Activated CD8-positive, alpha-beta T cell treated with anti-CD3 and anti-CD28 coated beads for 36 hours (primary cell): ENCODE results near the gene NCOA1. TPM values are rescaled to one million over a fixed set of nuclear protein-coding genes. Genes with fewer than 3 reads are reported as not detected.

Experiments used
- ATAC-seq: fragments of 200-7000 bp; cut with Tn5 transposase; one replicate; pipeline ENCODE4 v1.10.0; 2021; ENCODE audit warnings: mild to moderate bottlenecking, moderate library complexity
- CTCF ChIA-PET: fragments of 350-600 bp; sonication (Branson Sonifier 250); formaldehyde crosslinking; loops from one replicate; lab custom pipeline; 2021; ENCODE audit warnings: antibody characterized with exemption; lab: Charles Lee
- POLR2A ChIA-PET: fragments of 350-600 bp; sonication (Branson Sonifier 250); formaldehyde crosslinking; loops from one replicate; lab custom pipeline; 2021; ENCODE audit warnings: antibody characterized with exemption; lab: Charles Lee
- DNase-seq: peaks from one replicate; pipeline ENCODE4 v3.0.0-alpha.2; 2020
- H3K27ac Mint-ChIP-seq: one replicate; pipeline ENCODE4 v1.8.0; 2021; ENCODE audit warnings: mild to moderate bottlenecking, mixed read lengths
- H3K27me3 Mint-ChIP-seq: one replicate; pipeline ENCODE4 v1.8.0; 2021; ENCODE audit warnings: mixed read lengths
- H3K36me3 Mint-ChIP-seq: one replicate; pipeline ENCODE4 v1.8.0; 2021; ENCODE audit warnings: low read depth, mixed read lengths
- H3K4me1 Mint-ChIP-seq: one replicate; pipeline ENCODE4 v1.8.0; 2021; ENCODE audit warnings: low read depth, mixed read lengths
- H3K4me3 Mint-ChIP-seq: one replicate; pipeline ENCODE4 v1.8.0; 2021; ENCODE audit warnings: mild to moderate bottlenecking, moderate library complexity, mixed read lengths
- H3K9me3 Mint-ChIP-seq: one replicate; pipeline ENCODE4 v1.8.0; 2021; ENCODE audit warnings: mixed read lengths
- intact Hi-C: fragments of 100-400 bp; cut with micrococcal nuclease; formaldehyde crosslinking; loops from one replicate; pipeline ENCODE4 v1.10.0; 2022
- total RNA-seq, 2 experiments: library from RNA; stranded (reverse); gene quantifications; one replicate each; pipeline ENCODE4 v1.2.3, GENCODE V29; 2021
- TF ChIP-seq, protein P1 (sequence below): fragments of 200-600 bp; IDR thresholded peaks from one replicate; pipeline ENCODE4 v1.8.0; 2022; ENCODE audit warnings: antibody characterized with exemption, mild to moderate bottlenecking

Gene NCOA1
- total RNA-seq, 2 experiments from 2014 or later: 16.8 to 17.1 TPM

DNA sequence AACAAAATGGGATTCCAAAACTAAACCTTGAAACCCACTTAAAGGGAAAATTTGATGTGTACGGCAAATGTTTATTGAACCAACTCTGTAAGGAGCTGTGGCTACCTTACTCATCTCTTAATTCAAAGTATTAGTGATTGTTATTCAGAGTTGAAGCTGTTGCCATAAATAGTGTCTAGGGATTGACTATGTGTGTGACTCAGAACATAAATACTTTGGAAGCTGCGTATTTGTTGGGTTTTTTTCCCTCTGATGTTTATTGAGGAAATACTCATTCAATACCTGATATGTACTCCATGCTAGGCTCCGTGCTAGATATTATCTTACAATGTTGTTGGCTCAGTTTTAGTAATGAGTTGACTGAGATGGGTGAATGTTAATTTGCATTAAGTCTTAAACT is 211.7 kb downstream of the NCOA1 start:
- Mint-ChIP-seq H3K36me3 (peaks cover 11% of the 10 kb centered on the region), H3K27me3 (no peaks in the 10 kb centered on the region), H3K4me1 (peaks cover 11% of the 10 kb centered on the region), H3K27ac (no peak overlapping the region), H3K9me3 (no peaks in the 10 kb centered on the region), H3K4me3 (no peak overlapping the region)
- CTCF ChIA-PET: interaction anchor here (0.6 kb wide), 1 partner anchor 986 kb away, joined by 3 read pairs; no protein-coding TSS in a partner anchor
- DNase-seq (no peak), ATAC-seq (peak; percentile 37)
- TF ChIP-seq, protein P1, sequence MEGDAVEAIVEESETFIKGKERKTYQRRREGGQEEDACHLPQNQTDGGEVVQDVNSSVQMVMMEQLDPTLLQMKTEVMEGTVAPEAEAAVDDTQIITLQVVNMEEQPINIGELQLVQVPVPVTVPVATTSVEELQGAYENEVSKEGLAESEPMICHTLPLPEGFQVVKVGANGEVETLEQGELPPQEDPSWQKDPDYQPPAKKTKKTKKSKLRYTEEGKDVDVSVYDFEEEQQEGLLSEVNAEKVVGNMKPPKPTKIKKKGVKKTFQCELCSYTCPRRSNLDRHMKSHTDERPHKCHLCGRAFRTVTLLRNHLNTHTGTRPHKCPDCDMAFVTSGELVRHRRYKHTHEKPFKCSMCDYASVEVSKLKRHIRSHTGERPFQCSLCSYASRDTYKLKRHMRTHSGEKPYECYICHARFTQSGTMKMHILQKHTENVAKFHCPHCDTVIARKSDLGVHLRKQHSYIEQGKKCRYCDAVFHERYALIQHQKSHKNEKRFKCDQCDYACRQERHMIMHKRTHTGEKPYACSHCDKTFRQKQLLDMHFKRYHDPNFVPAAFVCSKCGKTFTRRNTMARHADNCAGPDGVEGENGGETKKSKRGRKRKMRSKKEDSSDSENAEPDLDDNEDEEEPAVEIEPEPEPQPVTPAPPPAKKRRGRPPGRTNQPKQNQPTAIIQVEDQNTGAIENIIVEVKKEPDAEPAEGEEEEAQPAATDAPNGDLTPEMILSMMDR: no peak
- intact Hi-C loops: no loop called here
- POLR2A ChIA-PET: no interaction called here

DNA sequence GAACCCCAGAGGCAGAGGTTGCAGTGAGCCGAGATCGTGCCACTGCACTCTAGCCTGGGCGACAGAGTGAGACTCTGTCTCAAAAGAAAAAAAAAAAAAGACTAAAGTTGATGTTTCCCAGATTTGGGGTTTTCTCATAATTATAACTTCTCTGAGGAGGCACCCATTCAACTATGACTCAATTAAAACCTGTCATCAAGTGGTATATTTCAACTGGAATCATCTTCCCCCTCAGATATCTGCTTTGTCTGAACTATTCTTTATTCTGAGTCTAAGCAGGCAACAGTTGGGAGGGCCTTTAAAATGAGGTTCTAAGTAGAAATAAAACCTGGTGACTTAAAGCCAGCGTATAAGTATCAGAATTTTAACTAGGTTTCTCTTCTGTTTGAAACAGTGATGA is 213.6 kb downstream of the NCOA1 start:
- H3K36me3 Mint-ChIP-seq: peaks cover 8% of the 10 kb centered on the region
- peaks cover 13% of the 10 kb centered on the region for H3K4me1 Mint-ChIP-seq
- ATAC-seq (no peak), DNase-seq (no peak)
- H3K27ac Mint-ChIP-seq: no peak overlapping the region
- no peak overlapping the region for H3K4me3 Mint-ChIP-seq
- POLR2A ChIA-PET: no interaction called here
- CTCF ChIA-PET: no interaction called here
- no peaks in the 10 kb centered on the region for H3K9me3 Mint-ChIP-seq
- intact Hi-C loops: no loop called here
- no peaks in the 10 kb centered on the region for H3K27me3 Mint-ChIP-seq
- TF ChIP-seq, protein P1: no peak

DNA sequence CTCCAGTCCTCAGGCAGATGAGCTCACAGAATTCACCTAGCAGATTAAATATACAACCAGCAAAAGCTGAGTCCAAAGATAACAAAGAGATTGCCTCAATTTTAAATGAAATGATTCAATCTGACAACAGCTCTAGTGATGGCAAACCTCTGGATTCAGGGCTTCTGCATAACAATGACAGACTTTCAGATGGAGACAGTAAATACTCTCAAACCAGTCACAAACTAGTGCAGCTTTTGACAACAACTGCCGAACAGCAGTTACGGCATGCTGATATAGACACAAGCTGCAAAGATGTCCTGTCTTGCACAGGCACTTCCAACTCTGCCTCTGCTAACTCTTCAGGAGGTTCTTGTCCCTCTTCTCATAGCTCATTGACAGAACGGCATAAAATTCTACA is 216.1 kb downstream of the NCOA1 start:
- no peak for DNase-seq
- ChIA-PET CTCF (no interaction called here), POLR2A (interaction anchor here (1.1 kb wide), 1 partner anchor 217 kb away, joined by 3 read pairs; no protein-coding TSS in a partner anchor)
- Mint-ChIP-seq H3K4me1 (peaks cover 13% of the 10 kb centered on the region), H3K4me3 (no peak overlapping the region), H3K9me3 (no peaks in the 10 kb centered on the region), H3K36me3 (peaks cover 20% of the 10 kb centered on the region), H3K27ac (no peak overlapping the region), H3K27me3 (no peaks in the 10 kb centered on the region)
- TF ChIP-seq, protein P1: no peak
- no peak for ATAC-seq
- intact Hi-C loops: no loop called here

DNA sequence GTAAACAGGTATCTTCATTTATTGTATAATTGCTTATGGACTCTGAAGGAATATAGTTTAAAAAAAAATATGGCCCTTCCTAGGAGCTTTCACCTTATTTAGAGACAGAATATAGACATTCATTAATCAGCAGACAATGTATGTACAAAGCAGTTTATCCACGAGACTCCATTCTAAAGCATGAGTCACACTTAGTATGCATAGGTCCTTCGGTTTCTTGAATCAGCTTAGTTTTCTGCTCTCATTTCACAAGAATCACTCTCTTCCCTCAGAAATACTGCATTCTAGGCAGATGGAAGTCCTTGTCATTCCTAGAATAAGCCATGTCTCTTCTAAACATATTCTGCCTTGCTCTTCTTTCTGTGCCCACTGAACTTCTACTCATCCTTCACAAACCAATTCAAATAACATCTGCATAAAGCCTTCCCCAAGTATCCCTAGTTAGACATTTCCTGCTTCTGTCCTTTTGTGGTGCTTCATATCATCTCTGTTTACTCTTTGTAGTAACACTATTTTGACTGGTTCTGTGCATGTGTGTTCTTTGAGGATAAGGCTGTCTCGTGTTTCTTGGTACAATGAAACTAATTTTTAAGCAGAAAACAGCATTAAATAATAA is 217.6 kb downstream of the NCOA1 start:
- Mint-ChIP-seq H3K27ac (no peak overlapping the region), H3K4me3 (no peak overlapping the region), H3K9me3 (no peaks in the 10 kb centered on the region), H3K36me3 (peaks cover 29% of the 10 kb centered on the region), H3K27me3 (no peaks in the 10 kb centered on the region), H3K4me1 (peaks cover 6% of the 10 kb centered on the region)
- DNase-seq (no peak), ATAC-seq (no peak)
- TF ChIP-seq, protein P1: no peak
- intact Hi-C loops: no loop called here
- CTCF ChIA-PET: no interaction called here
- POLR2A ChIA-PET: no interaction called here

DNA sequence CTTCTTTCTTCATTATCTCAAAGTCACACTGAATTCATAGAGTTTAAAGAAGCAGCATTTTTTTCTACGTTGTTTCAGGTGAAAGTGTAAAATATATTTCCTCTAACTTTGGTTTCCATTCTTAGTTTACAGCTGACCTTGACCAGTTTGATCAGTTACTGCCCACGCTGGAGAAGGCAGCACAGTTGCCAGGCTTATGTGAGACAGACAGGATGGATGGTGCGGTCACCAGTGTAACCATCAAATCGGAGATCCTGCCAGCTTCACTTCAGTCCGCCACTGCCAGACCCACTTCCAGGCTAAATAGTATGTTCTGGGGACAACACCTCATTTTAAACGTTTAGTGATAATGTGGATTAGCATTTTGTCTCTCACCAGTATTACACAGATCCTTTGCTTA is 219.8 kb downstream of the NCOA1 start:
- ATAC-seq (no peak), DNase-seq (no peak)
- peaks cover 2% of the 10 kb centered on the region for H3K4me1 Mint-ChIP-seq
- ChIA-PET POLR2A (no interaction called here), CTCF (no interaction called here)
- no peaks in the 10 kb centered on the region for H3K9me3 Mint-ChIP-seq
- H3K36me3 Mint-ChIP-seq: peaks cover 32% of the 10 kb centered on the region
- H3K27me3 Mint-ChIP-seq: no peaks in the 10 kb centered on the region
- H3K4me3 Mint-ChIP-seq: no peak overlapping the region
- no peak overlapping the region for H3K27ac Mint-ChIP-seq
- TF ChIP-seq, protein P1: no peak
- intact Hi-C loops: no loop called here
